Prostate gland (tissue), 2 donors: Measurements from ENCODE around the gene PRR23A.

ENCODE experiments used
- POLR2AphosphoS5 ChIP-seq: sonication (generic); formaldehyde crosslinking; IDR thresholded peaks from one replicate; pipeline ENCODE4 v1.6.1; 2017; ENCODE audit warnings: antibody characterized with exemption
- TF ChIP-seq, protein P1 (sequence below), 4 experiments: fragments of 200-600 bp in 2 of 4; fragments of 450-650 bp in 2 of 4; sonication (generic) in 2 of 4; IDR thresholded peaks; 1 replicate in 3 of 4; 2 replicates in 1 of 4; pipeline ENCODE4 v1.5.1; 2016 to 2019; ENCODE audit warnings: antibody characterized with exemption in 4 of 4, mild to moderate bottlenecking in 2 of 4, moderate library complexity in 2 of 4

DNA sequence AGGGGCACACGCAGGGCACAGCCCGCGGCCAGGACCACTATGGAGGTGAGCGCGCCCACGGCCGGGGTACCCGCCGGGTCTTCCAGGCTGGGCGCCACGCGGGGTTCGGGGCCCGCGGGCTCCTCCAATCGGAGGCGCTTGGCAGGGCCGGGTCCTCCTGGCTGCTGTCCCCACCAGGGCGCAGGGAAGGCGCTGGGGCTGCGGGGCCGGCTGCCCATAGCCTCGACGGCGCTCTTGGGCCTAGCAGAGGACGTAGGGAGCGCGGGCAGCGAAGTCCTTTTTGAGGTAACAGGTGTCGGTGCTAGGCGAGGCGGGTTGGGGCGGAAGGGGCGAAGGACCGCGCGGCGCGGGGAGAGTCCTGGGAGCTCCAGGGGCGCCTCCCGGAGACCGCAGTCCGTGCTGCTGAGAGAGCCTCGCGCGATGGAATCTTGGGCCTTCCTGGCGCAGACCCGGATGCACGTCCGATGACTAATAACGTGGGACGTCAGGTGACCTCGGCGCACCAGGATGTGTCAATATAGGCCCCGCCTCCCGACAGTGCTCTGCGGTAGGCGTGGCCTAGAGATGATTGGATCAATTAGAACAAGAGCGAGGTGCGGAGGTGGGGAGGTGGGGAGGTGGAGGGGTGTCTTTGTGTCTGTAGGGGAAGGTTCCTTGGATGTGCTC, at the start of gene PRR23A:
- TF ChIP-seq, protein P1, sequence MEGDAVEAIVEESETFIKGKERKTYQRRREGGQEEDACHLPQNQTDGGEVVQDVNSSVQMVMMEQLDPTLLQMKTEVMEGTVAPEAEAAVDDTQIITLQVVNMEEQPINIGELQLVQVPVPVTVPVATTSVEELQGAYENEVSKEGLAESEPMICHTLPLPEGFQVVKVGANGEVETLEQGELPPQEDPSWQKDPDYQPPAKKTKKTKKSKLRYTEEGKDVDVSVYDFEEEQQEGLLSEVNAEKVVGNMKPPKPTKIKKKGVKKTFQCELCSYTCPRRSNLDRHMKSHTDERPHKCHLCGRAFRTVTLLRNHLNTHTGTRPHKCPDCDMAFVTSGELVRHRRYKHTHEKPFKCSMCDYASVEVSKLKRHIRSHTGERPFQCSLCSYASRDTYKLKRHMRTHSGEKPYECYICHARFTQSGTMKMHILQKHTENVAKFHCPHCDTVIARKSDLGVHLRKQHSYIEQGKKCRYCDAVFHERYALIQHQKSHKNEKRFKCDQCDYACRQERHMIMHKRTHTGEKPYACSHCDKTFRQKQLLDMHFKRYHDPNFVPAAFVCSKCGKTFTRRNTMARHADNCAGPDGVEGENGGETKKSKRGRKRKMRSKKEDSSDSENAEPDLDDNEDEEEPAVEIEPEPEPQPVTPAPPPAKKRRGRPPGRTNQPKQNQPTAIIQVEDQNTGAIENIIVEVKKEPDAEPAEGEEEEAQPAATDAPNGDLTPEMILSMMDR (IDR thresholded peaks at IDR 0.05): no peak
- no peak for TF ChIP-seq POLR2AphosphoS5
